ENCODE data around the gene CACNA2D2. TPM values are rescaled to one million over a fixed set of nuclear protein-coding genes. Genes with fewer than 3 reads are reported as not detected.
A peak's percentile ranks its signal among the peaks of the same experiment; 100 is the strongest.

The CACNA2D2 gene
- total and polyA plus RNA-seq, 2 of the 13 experiments (the other 11 are each of a cell fraction or from before 2014, with no cell fraction given): not detected

DNA sequence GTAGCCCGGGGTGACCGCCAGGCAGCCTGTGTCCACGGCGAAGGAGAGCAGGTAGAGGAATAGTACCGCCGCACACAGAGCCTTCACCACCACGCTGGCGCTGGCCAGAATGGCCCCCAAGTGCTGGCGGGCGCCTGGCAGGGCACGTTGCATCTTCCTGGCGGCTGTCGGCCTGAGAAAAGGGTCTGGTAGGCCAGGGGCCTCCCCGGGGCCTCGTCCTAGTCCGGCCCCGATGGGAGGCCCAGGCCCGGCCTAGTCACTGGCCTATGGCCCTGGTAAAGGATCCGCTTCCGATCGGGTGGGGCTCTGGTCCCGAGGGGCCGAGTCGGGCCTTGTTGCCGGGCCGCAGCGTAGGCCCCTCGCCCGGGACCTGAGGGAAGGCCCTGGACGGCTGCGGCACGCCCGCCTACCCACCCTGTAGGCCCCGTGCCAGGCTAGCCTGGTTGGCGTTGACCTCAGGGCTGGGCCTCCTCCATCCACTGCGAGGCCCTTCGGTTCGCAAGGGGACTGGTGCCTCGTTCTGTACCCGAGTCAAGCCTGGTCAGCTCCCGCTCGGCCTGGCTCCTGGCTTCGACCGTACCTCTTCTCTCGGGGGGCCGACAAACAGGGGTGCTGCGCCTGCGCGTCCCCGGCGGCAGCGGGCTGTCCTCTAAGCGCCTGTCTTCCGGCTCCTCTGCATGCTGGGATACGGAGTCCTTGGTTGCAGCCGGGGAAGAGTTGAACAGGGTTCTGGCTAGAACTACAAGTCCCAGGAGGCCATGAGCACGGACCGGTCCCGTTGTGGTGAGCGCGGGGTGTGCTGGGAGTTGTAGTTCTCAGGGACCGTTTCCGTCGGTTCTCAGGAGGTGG, 144.3 kb downstream of the CACNA2D2 start, which contains the start of gene TMEM115 (continued):
- TF ChIP-seq, protein P1, sequence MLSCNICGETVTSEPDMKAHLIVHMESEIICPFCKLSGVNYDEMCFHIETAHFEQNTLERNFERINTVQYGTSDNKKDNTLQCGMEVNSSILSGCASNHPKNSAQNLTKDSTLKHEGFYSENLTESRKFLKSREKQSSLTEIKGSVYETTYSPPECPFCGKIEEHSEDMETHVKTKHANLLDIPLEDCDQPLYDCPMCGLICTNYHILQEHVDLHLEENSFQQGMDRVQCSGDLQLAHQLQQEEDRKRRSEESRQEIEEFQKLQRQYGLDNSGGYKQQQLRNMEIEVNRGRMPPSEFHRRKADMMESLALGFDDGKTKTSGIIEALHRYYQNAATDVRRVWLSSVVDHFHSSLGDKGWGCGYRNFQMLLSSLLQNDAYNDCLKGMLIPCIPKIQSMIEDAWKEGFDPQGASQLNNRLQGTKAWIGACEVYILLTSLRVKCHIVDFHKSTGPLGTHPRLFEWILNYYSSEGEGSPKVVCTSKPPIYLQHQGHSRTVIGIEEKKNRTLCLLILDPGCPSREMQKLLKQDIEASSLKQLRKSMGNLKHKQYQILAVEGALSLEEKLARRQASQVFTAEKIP (CRISPR knock-in tag; IDR thresholded peaks at IDR 0.05; ENCODE audit: borderline replicate concordance): no peak
- TF ChIP-seq RAD51 (IDR thresholded peaks at IDR 0.05; ENCODE audit: borderline replicate concordance) (no peak), XRCC5 (optimal IDR thresholded peaks at IDR 0.05; ENCODE audit: low read length) (peak; percentile 80), PAF1 (CRISPR knock-in tag; IDR thresholded peaks at IDR 0.05) (no peak), KDM6A (CRISPR knock-in tag; IDR thresholded peaks at IDR 0.05; ENCODE audit: low read depth) (no peak), ZMYM3 (CRISPR knock-in tag; IDR thresholded peaks at IDR 0.05) (no peak), CAMTA2 (CRISPR knock-in tag; IDR thresholded peaks at IDR 0.05; ENCODE audit: borderline replicate concordance) (peak; percentile 55; the same call in 1 of the 2 replicates), ZFP36L2 (CRISPR knock-in tag; IDR thresholded peaks at IDR 0.05) (0 out of 2 replicates have a peak, but pooled peaks have one; percentile 67), RORA (CRISPR knock-in tag; IDR thresholded peaks at IDR 0.05) (no peak), RFXANK (CRISPR knock-in tag; IDR thresholded peaks at IDR 0.05) (no peak), ZC3H4 (CRISPR knock-in tag; IDR thresholded peaks at IDR 0.05; ENCODE audit: borderline replicate concordance) (peak; percentile 39; the same call in 1 of the 2 replicates), HMG20B (CRISPR knock-in tag; conservative IDR thresholded peaks at IDR 0.05) (no peak), PAX8 (CRISPR knock-in tag; IDR thresholded peaks at IDR 0.05; ENCODE audit: borderline replicate concordance) (peak; percentile 61; the same call in 1 of the 2 replicates), TOPORS (CRISPR knock-in tag; IDR thresholded peaks at IDR 0.05) (0 out of 2 replicates have a peak, but pooled peaks have one; percentile 57), IRX3 (CRISPR knock-in tag; IDR thresholded peaks at IDR 0.05; ENCODE audit: borderline replicate concordance, low read depth) (0 out of 2 replicates have a peak, but pooled peaks have one; percentile 24), NFKBIZ (CRISPR knock-in tag; IDR thresholded peaks at IDR 0.05) (peak; percentile 39; the same call in 1 of the 2 replicates), ZKSCAN5 (CRISPR knock-in tag; IDR thresholded peaks at IDR 0.05) (no peak), ZNF317 (CRISPR knock-in tag; IDR thresholded peaks at IDR 0.05) (peak; percentile 69; the same call in 1 of the 2 replicates), MZF1 (CRISPR knock-in tag; IDR thresholded peaks at IDR 0.05; ENCODE audit: borderline replicate concordance) (peak; percentile 32; the same call in 1 of the 2 replicates), ZNF782 (CRISPR knock-in tag; IDR thresholded peaks at IDR 0.05; ENCODE audit: borderline replicate concordance) (peak; percentile 77), BRD4 (CRISPR knock-in tag; IDR thresholded peaks at IDR 0.05) (0 out of 2 replicates have a peak, but pooled peaks have one; percentile 82), ZNF572 (CRISPR knock-in tag; IDR thresholded peaks at IDR 0.05) (no peak), REPIN1 (CRISPR knock-in tag; IDR thresholded peaks at IDR 0.05; ENCODE audit: borderline replicate concordance, low read depth) (peak; percentile 86), KMT2B (CRISPR knock-in tag; IDR thresholded peaks at IDR 0.05) (peak; percentile 84), ZNF703 (CRISPR knock-in tag; IDR thresholded peaks at IDR 0.05; ENCODE audit: borderline replicate concordance) (no peak; the same call in 1 of the 2 replicates)
- TF ChIP-seq, protein P2, sequence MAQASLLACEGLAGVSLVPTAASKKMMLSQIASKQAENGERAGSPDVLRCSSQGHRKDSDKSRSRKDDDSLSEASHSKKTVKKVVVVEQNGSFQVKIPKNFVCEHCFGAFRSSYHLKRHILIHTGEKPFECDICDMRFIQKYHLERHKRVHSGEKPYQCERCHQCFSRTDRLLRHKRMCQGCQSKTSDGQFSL (CRISPR knock-in tag; IDR thresholded peaks at IDR 0.05): no peak
- TF ChIP-seq, protein P3, sequence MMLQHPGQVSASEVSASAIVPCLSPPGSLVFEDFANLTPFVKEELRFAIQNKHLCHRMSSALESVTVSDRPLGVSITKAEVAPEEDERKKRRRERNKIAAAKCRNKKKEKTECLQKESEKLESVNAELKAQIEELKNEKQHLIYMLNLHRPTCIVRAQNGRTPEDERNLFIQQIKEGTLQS (CRISPR knock-in tag; IDR thresholded peaks at IDR 0.05): 0 out of 2 replicates have a peak, but pooled peaks have one; percentile 21
- TF ChIP-seq, protein P4, sequence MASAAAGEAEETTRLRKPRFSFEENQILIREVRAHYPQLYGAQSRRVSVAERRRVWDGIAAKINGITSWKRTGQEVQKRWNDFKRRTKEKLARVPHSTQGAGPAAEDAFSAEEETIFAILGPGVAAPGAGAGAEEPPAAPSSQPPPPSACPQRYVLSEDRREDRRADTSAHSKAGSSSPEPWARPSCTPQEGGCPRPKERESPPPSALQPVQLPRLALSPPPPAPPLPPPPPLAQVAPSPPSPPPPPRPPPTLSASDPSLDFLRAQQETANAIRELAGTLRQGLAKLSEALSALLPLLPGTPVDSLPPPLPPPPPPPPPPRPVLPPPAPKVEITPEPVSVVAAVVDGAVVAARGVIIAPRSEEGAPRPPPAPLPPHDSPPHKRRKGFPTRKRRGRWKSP (CRISPR knock-in tag; IDR thresholded peaks at IDR 0.05): 0 out of 2 replicates have a peak, but pooled peaks have one; percentile 82

Data from HepG2 (cell line).